OCI-LY1 (cell line): Measurements from ENCODE around the gene DPF3.

Source experiments
- H2AFZ ChIP-seq: fragments of 200-600 bp; sonication (generic), shearing (Covaris generic); 2 replicates; pipeline ENCODE4 v1.6.0; 2014; ENCODE audit warnings: antibody characterized with exemption, mild to moderate bottlenecking, low read length
- H3F3A ChIP-seq: fragments of 200-600 bp; sonication (generic), shearing (Covaris generic); 2 replicates; pipeline ENCODE4 v1.6.0; 2014; ENCODE audit warnings: mild to moderate bottlenecking, antibody characterized with exemption, low read length, moderate library complexity; ENCODE audit not compliant: insufficient read depth
- H3K27ac ChIP-seq: fragments of 200-600 bp; sonication (generic); 2 replicates; pipeline ENCODE4 v1.5.1; 2014; ENCODE audit warnings: low read length, mixed run types, mild to moderate bottlenecking, low read depth; ENCODE audit not compliant: poor library complexity, severe bottlenecking
- H3K27me3 ChIP-seq: fragments of 200-600 bp; sonication (generic); 2 replicates; pipeline ENCODE4 v1.6.0; 2014; ENCODE audit warnings: antibody characterized with exemption, mild to moderate bottlenecking, low read length, moderate library complexity; ENCODE audit not compliant: insufficient read depth
- H3K36me3 ChIP-seq: fragments of 200-600 bp; sonication (generic); 2 replicates; pipeline ENCODE4 v1.6.1; 2014; ENCODE audit warnings: mild to moderate bottlenecking, antibody characterized with exemption, low read length, moderate library complexity, mixed read lengths; ENCODE audit not compliant: insufficient read depth
- H3K4me1 ChIP-seq: fragments of 200-600 bp; sonication (generic); 2 replicates; pipeline ENCODE4 v1.5.1; 2014; ENCODE audit warnings: mild to moderate bottlenecking, low read length, moderate library complexity; ENCODE audit not compliant: insufficient read depth, severe bottlenecking
- H3K4me2 ChIP-seq: fragments of 200-600 bp; sonication (generic), shearing (Covaris generic); 2 replicates; pipeline ENCODE4 v1.6.1; 2014; ENCODE audit warnings: low read length
- H3K4me3 ChIP-seq: fragments of 200-600 bp; sonication (generic); 2 replicates; pipeline ENCODE4 v1.5.1; 2014; ENCODE audit warnings: low read length, low read depth, mild to moderate bottlenecking, mixed read lengths; ENCODE audit not compliant: poor library complexity, severe bottlenecking
- H3K79me2 ChIP-seq: fragments of 200-600 bp; shearing (Covaris generic); 2 replicates; pipeline ENCODE4 v1.6.1; 2016; ENCODE audit warnings: mixed run types, low read length, mixed read lengths; ENCODE audit not compliant: insufficient read depth
- H3K9ac ChIP-seq: fragments of 200-600 bp; sonication (generic), shearing (Covaris generic); 2 replicates; pipeline ENCODE4 v1.6.1; 2014; ENCODE audit warnings: mild to moderate bottlenecking, low read length, mixed read lengths
- H3K9me2 ChIP-seq: fragments of 200-600 bp; sonication (generic), shearing (Covaris generic); 2 replicates; pipeline ENCODE4 v1.6.1; 2014; ENCODE audit warnings: low read depth, mild to moderate bottlenecking, low read length, mixed read lengths
- H3K9me3 ChIP-seq: fragments of 200-600 bp; shearing (Covaris generic); 2 replicates; pipeline ENCODE4 v1.6.1; 2014; ENCODE audit warnings: low read length, mixed read lengths
- H4K20me1 ChIP-seq: fragments of 200-600 bp; sonication (generic), shearing (Covaris generic); 2 replicates; pipeline ENCODE4 v1.6.0; 2016; ENCODE audit warnings: mild to moderate bottlenecking, low read length; ENCODE audit not compliant: insufficient read depth
- EZH2 ChIP-seq: fragments of 200-600 bp; sonication (generic), shearing (Covaris generic); IDR thresholded peaks from 2 replicates; pipeline ENCODE4 v1.8.0; 2017; ENCODE audit warnings: borderline replicate concordance, mixed run types, mild to moderate bottlenecking, antibody characterized with exemption, low read length, moderate library complexity, mixed read lengths
- TF ChIP-seq, protein P1 (sequence below): fragments of 200-600 bp; sonication (generic), shearing (Covaris generic); IDR thresholded peaks from 2 replicates; pipeline ENCODE4 v1.5.1; 2017; ENCODE audit warnings: mild to moderate bottlenecking, antibody characterized with exemption, low read length, moderate library complexity, mixed read lengths

DPF3 gene

DNA sequence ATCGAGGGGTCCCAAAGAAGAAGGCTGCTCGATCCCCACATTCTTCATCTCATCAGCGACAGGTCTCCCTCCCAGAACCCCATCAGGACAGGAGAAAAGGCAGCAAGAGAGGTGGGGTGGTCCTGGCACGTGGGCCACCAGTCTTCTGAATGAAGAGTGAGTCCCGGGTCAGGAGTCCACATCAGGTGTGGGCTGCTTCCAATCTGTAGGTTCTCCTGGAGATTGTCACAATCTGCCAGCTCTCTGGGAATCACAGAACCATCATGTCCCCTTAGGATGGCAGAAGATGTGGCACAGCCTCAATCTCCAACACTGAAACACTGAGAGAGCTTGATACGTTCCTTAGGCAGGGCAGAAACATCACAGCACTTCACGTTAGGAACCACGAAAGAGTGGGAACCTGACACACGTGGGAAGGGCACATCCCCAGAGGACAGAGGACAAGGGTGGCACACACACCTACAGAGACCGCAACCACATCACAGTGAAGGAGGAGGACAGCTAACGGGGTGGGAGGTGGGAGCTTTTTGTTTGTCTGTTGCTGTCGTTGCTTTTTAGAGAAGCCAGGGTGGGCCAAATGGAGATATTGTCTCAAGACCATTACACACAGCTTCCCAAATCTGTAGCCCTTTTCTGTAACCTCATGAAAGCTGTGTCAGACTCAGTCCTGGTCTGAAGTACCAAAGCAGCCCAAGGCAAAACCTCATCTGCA lies 284.5 kb downstream of the DPF3 start:
- H2AFZ ChIP-seq = no peak overlapping the region
- H3K79me2 ChIP-seq = no peaks in the 10 kb centered on the region
- TF ChIP-seq, protein P1, sequence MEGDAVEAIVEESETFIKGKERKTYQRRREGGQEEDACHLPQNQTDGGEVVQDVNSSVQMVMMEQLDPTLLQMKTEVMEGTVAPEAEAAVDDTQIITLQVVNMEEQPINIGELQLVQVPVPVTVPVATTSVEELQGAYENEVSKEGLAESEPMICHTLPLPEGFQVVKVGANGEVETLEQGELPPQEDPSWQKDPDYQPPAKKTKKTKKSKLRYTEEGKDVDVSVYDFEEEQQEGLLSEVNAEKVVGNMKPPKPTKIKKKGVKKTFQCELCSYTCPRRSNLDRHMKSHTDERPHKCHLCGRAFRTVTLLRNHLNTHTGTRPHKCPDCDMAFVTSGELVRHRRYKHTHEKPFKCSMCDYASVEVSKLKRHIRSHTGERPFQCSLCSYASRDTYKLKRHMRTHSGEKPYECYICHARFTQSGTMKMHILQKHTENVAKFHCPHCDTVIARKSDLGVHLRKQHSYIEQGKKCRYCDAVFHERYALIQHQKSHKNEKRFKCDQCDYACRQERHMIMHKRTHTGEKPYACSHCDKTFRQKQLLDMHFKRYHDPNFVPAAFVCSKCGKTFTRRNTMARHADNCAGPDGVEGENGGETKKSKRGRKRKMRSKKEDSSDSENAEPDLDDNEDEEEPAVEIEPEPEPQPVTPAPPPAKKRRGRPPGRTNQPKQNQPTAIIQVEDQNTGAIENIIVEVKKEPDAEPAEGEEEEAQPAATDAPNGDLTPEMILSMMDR = no peak
- no peak for TF ChIP-seq EZH2
- H3K4me2 ChIP-seq = no peak overlapping the region
- H3F3A ChIP-seq = no peaks in the 10 kb centered on the region
- no peaks in the 10 kb centered on the region for H4K20me1 ChIP-seq
- no peaks in the 10 kb centered on the region for H3K36me3 ChIP-seq
- no peaks in the 10 kb centered on the region for H3K9me3 ChIP-seq
- no peak overlapping the region for H3K9ac ChIP-seq
- no peaks in the 10 kb centered on the region for H3K9me2 ChIP-seq
- H3K27me3 ChIP-seq = peaks cover 11% of the 10 kb centered on the region; the same call in 1 of the 2 replicates
- no peak overlapping the region for H3K4me3 ChIP-seq
- no peak overlapping the region for H3K27ac ChIP-seq
- H3K4me1 ChIP-seq = no peaks in the 10 kb centered on the region

DNA sequence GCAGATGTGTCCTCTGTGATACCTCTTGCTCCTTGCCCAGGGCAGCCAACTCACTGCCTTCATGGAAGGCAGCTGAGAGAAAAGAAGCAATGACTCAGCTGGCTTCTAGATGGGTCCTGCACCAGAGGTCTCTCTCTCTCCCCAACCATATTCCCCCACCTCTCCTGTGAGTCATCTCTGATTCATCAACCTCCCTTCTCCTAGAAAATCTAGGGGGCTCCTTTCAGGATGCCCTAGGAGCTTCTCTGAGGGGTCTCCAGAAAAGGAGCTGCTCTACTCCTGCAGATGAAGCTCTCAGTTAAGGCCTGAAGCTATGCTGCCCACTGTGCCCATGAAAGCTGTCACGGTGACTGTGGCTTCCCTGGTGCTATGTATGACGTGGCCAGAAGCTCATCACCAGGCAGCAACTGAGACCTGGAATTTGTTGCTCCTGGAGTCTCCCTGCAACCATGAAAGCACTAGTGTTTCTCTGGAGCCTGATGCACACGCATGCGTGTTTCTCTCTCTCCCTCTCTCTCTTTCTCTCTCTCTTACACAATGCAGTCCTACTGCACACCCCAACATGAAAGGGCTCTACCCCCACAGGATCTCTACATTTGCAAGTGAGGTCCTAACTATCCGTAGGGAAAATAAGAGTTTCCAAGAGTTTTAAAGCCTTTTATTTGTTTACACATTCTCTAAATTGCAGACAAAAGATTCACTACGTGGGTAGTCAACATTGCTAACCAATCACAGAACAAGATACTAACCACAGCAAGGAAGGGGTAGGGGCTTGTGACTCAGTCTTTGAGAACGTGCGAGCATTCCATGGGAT lies 285.3 kb downstream of the DPF3 start:
- Histone ChIP-seq H3K9ac (no peak overlapping the region), H2AFZ (no peak overlapping the region), H4K20me1 (no peaks in the 10 kb centered on the region), H3K4me3 (no peak overlapping the region), H3K79me2 (no peaks in the 10 kb centered on the region), H3K4me1 (no peaks in the 10 kb centered on the region), H3K9me3 (no peaks in the 10 kb centered on the region), H3F3A (no peaks in the 10 kb centered on the region), H3K9me2 (no peaks in the 10 kb centered on the region), H3K36me3 (no peaks in the 10 kb centered on the region), H3K27me3 (peaks cover 12% of the 10 kb centered on the region; the same call in 1 of the 2 replicates), H3K27ac (no peak overlapping the region), H3K4me2 (no peak overlapping the region)
- TF ChIP-seq, protein P1 = no peak
- TF ChIP-seq EZH2 = no peak

DNA sequence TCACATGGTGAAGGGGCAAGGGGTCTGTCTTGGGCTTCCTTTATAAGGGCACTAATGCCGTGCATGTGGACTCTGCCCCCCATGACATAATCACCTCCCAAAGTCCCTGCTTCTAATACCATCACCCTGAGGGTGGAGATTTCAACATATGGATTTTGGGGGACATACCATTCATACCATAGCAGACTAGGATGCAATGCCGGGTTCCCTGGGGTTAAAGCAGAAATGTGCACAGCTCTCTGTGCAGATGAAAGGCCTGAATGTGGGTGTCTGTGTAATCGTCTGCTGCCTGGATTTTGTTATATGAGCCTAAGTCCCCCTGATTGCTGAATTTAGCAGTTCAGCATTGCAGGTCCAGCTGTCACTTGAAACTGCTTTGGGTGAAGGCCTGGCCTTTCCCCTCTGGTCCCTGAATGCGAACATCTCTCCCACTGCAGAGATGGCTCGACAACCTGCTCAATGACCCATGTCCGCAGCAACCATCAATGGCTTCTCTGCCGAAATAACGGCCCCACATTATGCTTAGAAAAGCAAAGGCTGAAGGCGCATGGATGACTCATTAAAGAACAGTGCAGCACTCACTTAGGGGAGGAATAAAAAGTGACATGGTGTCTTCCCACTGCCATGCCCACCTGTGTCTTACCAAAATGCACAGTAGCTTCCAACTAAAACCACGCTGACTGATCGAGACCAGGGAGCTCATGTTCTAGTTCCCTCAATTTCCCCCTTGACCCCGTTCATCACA lies 286.3 kb downstream of the DPF3 start:
- Histone ChIP-seq H3K79me2 (no peaks in the 10 kb centered on the region), H3K9ac (no peak overlapping the region), H4K20me1 (no peaks in the 10 kb centered on the region), H3F3A (no peaks in the 10 kb centered on the region), H3K9me2 (no peaks in the 10 kb centered on the region), H3K36me3 (no peaks in the 10 kb centered on the region), H2AFZ (no peak overlapping the region), H3K27ac (no peak overlapping the region), H3K27me3 (peaks cover 12% of the 10 kb centered on the region; the same call in 1 of the 2 replicates), H3K4me3 (no peak overlapping the region), H3K4me1 (no peaks in the 10 kb centered on the region), H3K4me2 (no peak overlapping the region), H3K9me3 (no peaks in the 10 kb centered on the region)
- TF ChIP-seq EZH2 = no peak
- TF ChIP-seq, protein P1 = no peak
